ENCODE results near the gene DBNDD1.

- TF ChIP-seq CTCF (IDR thresholded peaks at IDR 0.05) (no peak), EP300 (IDR thresholded peaks at IDR 0.05) (no peak)
Measured at GRCh38 chr16:90050969-90051368, 31.7 kb upstream of the DBNDD1 start.

Data from ovary (tissue), 3 donors.